HT-29 (cell line): ENCODE measurements around the gene GABARAP. TPM values are rescaled to one million over a fixed set of nuclear protein-coding genes. Genes with fewer than 3 reads are reported as not detected.
A peak's percentile ranks its signal among the peaks of the same experiment; 100 is the strongest.

Experiments used
- DNase-seq: peaks from one replicate; pipeline ENCODE4 v3.0.0-alpha.2; 2015; ENCODE audit warnings: low spot score
- total RNA-seq: library from RNA; depleted of rRNA; stranded (reverse); fragments of >200 nt; shearing (Covaris generic); gene quantifications from 2 replicates; pipeline ENCODE4 v1.2.3, GENCODE V29; 2014

Gene GABARAP
- total RNA-seq, 1 experiment from 2014 or later: 84.0 TPM

GRCh38 chr17:7222093-7222971 lies 19.9 kb downstream of the GABARAP start:
- DNase-seq: no peak

DNA sequence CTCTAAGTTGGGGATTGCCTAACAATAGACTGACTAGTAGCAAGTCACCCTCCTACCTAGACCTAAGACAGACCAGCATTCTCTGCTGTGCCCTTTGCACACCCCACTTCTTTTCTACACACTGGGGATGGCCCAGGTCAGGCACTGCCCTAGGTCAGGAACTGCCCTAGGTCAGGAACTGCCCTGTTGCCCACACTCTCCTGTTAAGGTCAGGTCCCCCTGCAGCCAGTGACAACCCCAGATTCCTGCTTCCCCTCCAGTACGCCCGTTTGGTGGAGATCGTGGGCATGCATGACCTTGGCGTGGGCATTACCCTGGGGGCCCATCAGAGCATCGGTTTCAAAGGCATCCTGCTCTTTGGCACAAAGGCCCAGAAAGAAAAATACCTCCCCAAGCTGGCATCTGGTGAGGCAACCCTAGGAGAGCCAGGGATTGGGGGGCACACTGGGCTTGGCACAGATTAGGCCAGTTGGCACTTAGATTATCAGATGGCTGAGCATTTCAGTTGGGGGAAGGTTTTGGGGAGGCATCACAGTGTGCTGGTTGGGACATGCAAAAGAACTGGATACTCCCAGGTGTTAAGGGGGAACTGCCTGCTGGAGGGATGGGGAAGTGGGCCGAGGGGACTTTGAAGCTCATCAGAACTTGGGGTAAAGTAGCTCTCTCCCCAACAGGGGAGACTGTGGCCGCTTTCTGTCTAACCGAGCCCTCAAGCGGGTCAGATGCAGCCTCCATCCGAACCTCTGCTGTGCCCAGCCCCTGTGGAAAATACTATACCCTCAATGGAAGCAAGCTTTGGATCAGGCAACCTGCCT lies 20.8 kb downstream of the GABARAP start:
- DNase-seq: no peak

DNA sequence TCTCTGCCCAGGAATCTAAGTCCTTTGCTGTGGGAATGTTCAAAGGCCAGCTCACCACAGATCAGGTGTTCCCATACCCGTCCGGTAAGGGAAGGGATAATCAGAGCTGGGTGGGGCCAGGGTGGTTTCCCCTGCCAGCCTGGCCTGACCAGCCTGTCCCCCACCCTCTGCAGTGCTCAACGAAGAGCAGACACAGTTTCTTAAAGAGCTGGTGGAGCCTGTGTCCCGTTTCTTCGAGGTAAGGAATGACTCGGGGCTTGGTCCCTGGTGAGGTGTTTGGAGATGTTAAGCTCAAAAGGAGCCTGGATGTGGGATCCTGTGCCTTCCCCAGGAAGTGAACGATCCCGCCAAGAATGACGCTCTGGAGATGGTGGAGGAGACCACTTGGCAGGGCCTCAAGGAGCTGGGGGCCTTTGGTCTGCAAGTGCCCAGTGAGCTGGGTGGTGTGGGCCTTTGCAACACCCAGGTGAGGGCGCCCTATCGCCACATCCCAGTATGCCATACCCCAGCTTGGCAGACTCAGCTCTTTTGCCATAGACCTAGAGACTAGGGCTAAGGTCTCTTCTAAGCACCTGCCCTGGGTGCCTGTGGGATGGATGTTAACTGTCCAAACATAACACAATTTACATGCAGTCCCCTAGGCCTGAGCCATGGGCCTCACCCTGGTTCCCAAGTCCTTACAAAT lies 21.5 kb downstream of the GABARAP start:
- peak; percentile 58 for DNase-seq

DNA sequence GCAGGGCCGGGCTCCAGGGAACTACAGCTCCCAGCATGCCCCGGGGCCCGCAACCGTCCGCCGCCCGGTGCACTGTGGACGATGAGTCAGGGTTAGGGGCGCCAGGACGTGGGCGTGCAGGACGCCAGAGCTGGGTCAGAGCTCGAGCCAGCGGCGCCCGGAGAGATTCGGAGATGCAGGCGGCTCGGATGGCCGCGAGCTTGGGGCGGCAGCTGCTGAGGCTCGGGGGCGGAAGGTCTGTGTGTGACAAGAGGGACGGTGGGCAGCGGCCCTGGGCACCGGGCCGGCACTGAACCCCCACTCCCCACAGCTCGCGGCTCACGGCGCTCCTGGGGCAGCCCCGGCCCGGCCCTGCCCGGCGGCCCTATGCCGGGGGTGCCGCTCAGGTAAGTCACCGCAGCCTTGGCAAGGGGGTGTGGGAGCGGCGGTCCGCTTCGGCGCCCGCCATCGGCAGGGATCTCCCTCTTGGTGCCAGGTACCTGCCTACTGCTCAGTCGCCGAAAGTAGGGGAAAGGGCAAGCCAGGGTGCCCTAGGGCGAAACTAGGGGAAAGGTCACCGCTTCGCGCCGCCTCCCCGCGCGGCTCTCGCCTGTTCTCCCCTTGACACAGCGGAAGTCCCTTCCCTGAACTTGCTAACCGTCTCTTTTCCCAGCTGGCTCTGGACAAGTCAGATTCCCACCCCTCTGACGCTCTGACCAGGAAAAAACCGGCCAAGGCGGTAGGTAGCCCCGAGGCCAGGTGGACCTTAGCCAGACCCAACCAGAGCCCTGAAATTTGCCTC lies 22.2 kb downstream of the GABARAP start, which contains the start of the genes ACADVL and DLG4:
Gene ACADVL (plus strand): TSS at position 127 of the 781 bp plus-strand sequence. CDS start 47 bp downstream, at position 174.
Gene DLG4 (minus strand): TSS at position 25 of the 781 bp plus-strand sequence.
- peak; percentile 75 for DNase-seq

- no peak for DNase-seq
Measured at GRCh38 chr17:7219229-7219811, 22.9 kb downstream of the GABARAP start.

DNA sequence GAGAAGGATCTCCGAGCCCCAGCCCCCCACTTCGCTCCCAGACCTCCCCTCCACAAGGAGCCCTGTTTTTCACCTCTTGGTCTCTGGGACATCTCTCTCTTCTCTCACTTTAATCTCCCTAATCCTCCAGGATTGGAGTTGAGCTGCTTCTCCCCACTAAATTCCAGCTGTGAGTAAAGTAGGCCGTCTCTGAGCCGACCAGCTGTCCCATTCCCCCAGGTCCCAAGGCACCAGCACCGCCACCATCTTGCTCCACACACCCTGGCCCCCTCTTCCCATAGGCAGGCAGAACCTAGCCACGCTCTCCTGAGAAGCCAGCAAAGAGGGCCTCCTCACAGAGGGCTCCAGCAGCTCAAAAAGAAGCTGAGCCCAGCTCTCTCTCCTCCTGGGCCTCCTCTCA lies 23.5 kb downstream of the GABARAP start:
- DNase-seq: no peak

DNA sequence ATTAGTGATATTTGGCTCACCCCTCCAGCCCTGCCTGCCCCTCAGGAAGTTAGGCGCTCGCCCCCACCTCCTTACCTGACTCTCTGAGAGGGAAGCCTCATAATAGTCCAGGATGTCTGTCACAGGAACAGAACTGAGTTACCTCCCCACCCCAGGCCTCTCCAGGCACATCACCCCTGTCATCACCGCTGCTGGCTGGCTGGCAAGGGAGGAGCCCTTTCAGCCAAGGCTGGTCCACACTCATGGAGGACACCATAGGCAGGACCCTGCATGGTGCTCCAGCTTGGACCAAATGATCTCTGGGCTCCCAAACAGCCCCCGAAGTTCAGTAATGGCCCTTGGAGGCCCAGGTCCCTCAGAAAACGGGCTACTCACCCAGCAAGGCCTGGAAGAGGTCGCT lies 24.1 kb downstream of the GABARAP start:
- DNase-seq: no peak

- DNase-seq: no peak
Measured at GRCh38 chr17:7217113-7217987, 24.9 kb downstream of the GABARAP start.

GRCh38 chr17:7216242-7217112 lies 25.8 kb downstream of the GABARAP start:
- no peak for DNase-seq

- no peak for DNase-seq
Measured at GRCh38 chr17:7215652-7216180, 26.5 kb downstream of the GABARAP start.

GRCh38 chr17:7215136-7215638 lies 27.1 kb downstream of the GABARAP start:
- DNase-seq: no peak

DNA sequence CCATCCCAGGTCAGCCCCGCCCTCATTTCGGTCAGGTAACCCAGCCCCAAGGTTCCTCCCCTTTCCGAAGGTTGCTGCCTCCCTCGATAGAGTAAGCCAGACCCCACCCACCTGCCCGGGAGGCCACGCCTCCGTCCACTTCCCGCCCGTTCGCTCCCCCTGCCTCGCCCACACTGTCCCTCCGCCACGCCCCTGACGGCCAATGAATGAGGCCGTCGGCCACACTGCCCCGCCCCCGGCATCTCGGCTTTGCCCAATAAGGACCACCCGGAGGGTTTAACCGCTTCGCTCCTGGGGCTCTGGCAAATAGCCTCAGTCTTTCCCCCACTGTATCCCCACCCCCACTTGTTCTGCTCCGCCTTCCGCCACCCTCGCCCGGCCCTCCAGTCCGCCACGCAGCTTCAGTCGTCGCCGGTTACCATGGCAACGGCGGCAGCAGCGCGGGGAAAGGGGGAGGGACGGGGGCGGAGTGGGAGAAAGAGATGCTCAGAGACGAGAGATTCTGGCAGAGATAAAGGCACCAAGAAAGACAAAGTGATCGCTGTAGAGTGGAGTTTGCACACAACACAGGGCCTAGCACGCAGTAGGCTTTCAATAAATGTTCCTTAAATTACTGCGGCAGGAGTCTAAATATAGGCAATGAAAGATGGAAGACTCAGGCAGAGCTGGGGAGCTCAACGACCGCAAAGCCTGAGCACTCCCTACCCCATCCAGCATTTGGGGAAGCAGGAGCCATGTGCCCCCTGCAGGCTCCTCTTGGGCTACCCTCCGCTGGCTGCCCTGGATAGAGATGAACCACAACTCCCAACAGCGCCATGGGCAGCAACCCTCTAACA lies 27.7 kb downstream of the GABARAP start:
- peak; percentile 89 for DNase-seq

GRCh38 chr17:7213895-7214299 lies 28.4 kb downstream of the GABARAP start:
- peak; percentile 67 for DNase-seq

- DNase-seq: no peak
Measured at GRCh38 chr17:7211491-7212273, 30.6 kb downstream of the GABARAP start.

DNA sequence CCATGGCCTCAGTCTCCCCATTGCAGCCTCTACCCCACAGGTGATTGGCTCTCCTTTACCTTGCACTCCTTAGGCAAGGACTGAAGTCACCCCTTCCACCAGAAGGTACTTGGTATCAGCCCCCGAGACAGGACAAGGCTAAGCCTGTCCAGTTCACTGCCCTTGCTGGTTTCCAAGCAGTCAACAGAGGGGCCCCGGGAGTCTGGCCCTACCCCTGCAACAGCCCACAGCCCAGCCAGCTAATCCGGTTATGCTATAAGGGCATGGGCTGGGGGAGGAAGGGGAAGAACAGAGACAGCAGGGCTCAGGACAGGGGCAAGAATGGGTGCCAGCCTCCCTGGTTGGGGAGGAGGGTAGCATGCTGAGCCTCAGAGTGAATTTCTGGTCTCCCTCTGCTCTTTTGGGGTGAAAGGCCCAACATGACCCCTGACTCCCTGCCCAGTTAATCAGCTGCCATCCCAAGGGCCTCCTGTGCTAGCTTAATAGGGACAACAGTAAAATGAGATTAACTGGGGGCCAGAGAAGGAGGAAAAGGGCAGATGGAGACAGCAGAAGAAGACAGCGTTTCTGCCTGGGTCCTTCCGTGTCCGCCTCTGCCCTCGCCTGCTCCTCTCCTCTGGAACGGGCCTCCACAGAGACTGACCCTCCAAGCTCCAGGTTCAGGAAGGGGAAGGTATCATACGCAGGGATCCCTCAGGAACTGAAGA lies 33.3 kb downstream of the GABARAP start:
- no peak for DNase-seq
